Esophagus squamous epithelium (tissue), 4 donors: ENCODE data around the gene PPT2.
"Not testable (repeated sequence)": the region's sequence is repeated elsewhere in the genome, so short reads cannot be mapped to it uniquely, and the experiment has no call there.

Experiments
- POLR2A ChIP-seq, 4 donors: fragments of 450-650 bp; IDR thresholded peaks; one replicate each; pipeline ENCODE4 v1.6.1; 2017; ENCODE audit warnings: antibody characterized with exemption in 4 of 4, mild to moderate bottlenecking in 4 of 4, moderate library complexity in 3 of 4
- TF ChIP-seq, protein P1 (sequence below), 6 experiments: fragments of 450-650 bp in 4 of 6; fragments of 200-600 bp in 2 of 6; sonication (generic) in 2 of 6; IDR thresholded peaks; one replicate each; pipeline ENCODE4 v1.5.1; 2016 to 2019; ENCODE audit warnings: antibody characterized with exemption in 6 of 6, mild to moderate bottlenecking in 4 of 6, moderate library complexity in 4 of 6

DNA sequence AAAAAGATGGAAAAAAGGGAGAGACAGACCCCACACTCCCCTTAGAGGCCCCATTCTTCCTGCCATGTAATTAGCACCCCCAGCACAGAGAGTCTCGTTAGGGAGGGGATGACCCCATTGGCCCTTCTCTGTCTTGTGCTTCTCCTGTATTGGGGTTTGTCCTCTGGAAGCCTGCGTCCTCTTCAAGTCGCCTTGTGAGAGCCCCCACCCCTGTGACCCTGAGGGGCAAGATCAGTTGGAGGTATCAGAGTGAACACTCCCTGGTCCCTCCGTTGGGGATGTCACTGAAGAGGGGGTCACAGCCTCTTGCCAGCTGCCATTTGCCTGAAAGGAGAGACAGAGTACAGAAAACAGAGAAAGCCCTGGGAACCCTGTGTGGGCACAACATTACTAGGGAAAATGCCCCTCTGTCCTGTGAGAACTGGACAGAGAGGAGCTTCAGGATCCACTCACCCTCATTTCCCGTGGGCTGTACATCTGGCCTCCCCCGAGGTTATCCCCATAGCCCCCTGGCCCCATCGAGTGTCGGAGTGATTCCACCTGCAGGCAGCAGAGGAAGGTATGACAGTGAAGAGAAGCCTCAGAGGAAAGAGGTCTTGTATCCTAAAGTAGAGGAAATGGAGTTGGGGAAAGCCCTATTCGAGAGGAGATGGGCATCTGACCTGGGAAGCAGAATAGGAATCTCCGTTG is 32.4 kb downstream of the PPT2 start:
- TF ChIP-seq, protein P1, sequence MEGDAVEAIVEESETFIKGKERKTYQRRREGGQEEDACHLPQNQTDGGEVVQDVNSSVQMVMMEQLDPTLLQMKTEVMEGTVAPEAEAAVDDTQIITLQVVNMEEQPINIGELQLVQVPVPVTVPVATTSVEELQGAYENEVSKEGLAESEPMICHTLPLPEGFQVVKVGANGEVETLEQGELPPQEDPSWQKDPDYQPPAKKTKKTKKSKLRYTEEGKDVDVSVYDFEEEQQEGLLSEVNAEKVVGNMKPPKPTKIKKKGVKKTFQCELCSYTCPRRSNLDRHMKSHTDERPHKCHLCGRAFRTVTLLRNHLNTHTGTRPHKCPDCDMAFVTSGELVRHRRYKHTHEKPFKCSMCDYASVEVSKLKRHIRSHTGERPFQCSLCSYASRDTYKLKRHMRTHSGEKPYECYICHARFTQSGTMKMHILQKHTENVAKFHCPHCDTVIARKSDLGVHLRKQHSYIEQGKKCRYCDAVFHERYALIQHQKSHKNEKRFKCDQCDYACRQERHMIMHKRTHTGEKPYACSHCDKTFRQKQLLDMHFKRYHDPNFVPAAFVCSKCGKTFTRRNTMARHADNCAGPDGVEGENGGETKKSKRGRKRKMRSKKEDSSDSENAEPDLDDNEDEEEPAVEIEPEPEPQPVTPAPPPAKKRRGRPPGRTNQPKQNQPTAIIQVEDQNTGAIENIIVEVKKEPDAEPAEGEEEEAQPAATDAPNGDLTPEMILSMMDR (IDR thresholded peaks at IDR 0.05), result not testable (repeated sequence)
- TF ChIP-seq POLR2A (IDR thresholded peaks at IDR 0.05), result not testable (repeated sequence)
